GM19324 (cell line): ENCODE data around the gene TTF2.
"Not testable (repeated sequence)": the region's sequence is repeated elsewhere in the genome, so short reads cannot be mapped to it uniquely, and the experiment has no call there.

Experiments used
- ATAC-seq: cut with Tn5 transposase; IDR thresholded peaks from one replicate; pipeline ENCODE4 v1.9.1; 2021; ENCODE audit warnings: mild to moderate bottlenecking, moderate library complexity; ENCODE audit not compliant: unreplicated experiment, low FRiP score

TTF2 gene

DNA sequence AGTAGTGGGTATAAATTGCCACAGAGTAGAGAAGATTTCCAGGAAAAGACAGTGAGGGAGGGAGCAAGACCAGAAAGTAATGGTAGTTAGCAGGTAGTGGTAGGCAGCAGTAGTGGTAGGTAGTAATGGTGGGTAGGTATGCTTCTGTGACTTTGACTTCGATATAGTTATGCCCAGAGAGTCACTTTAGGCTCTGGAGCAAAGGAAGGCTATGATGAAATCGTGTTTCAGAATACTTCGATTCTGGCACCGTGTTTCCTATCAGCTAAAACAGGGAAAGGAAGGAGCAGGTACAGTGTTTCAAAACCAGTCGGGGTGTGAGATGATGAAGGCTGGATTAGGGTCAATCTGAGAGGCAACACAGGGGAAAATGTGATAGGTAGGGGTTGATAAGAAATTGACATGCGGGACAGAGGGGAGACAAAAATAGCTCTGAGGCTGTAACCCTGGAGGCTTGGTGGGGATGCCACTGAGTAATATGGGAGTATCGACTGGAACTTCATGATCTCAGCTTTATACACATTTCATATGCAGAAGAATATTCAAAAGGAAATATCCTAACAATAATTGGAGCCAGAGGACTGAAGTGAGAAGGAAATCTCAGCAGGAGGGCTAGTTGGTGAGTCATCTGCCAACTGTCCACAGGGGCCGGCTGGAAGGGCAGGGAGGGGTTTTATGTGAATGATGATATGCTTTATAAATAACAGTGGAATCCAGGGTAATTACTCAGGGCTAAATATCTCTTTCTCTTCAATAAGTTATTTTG lies 86.6 kb downstream of the TTF2 start:
- no peak for ATAC-seq

DNA sequence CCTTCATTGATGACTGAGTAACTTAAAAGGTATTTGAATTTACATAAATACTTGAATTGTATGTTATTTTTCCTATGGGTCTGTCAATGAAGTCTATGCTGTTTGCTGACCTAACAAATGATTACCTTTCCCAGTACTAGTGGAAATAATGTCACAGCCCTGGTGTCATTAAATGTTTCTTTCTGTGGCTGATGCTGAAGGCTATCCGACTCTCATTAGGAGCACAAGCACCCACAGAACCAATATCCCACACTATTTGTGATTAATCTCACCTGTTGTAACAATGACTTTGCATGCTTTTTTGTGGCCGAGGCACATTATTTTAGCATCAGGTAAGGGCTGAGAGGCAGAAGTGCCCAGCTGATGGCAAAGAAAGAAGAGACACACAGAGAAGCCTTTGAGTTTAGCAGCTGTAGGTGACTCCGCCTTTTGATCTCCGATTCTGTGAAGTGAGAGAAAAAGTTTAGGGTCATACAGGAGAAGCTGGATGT lies 87.3 kb downstream of the TTF2 start:
- no peak for ATAC-seq

DNA sequence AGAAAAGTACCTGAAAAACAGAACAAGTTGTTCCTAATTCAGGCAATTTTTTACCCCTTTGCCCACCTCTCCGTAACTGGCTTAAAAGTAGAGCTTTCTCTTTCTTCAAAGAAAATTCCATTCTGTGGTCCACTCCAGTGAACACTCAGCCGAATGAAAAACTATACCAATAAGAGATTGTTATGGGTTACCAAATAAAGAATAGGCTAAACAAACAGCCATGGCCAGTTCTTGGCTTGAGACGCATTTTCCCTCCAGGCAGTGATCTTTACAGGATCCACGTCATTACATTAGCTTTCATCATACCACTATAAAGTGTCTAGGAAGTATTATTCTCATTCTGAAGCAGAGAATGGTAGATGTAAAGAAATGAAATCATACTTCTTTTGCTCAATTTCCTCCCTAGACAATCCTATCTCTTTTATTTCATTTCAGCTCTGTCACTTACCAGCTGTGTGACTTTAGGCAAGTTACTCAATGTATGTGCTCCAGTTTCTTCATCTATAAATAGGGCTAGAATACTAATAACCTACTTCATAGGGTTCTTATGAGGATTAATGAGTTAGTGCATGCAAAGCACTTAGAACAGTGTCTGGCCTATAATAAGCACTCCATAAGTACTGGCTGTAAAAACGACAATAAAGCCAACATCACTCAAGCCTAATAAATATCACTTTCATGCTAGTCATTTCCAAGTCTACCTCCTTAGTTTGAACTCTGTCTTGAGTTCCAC lies 87.9 kb downstream of the TTF2 start:
- no peak for ATAC-seq

DNA sequence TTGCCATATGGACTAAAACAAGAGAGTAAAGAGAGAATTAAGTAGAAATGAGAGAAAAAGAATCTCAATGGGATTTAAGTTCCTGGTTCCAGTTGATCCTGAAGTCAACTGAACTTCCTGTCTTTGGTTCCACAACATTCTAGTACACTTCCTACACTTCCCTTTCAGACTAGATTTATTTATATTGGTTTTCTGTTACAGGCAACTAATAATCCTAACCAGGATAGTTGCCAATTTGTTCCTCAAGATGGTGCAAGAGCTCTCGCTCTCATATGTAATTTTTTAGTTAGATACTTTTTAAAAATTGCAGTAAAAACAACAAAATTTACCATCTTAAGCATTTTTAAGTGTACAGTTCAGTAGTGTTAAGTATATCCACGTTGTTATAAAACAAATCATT lies 90.2 kb downstream of the TTF2 start:
- no peak for ATAC-seq

DNA sequence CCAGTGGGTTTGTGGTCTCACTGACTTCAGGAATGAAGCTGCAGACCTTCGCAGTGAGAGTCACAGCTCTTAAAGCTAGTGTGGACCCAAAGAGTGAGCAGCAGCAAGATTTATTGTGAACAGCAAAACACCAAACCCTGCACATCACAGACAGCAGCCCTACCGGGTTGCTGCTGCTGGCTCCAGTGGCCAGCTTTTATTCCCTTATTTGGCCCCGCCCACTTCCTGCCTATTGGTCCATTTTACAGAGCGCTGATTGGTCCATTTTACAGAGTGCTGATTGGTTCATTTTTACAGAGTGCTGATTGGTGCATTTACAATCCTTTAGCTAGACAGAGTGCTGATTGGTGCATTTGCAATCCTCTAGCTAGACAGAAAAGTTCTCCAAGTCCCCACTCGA lies 91.2 kb downstream of the TTF2 start:
- ATAC-seq, result not testable (repeated sequence)
